Dedifferentiated amniotic fluid mesenchymal stem cell (primary cell): ENCODE measurements around the gene MS4A18.
"Not testable (repeated sequence)": the region's sequence is repeated elsewhere in the genome, so short reads cannot be mapped to it uniquely, and the experiment has no call there.

ENCODE experiments used
- DNase-seq: peaks from one replicate; pipeline ENCODE4 v3.0.0-alpha.2; 2016; ENCODE audit errors: extremely low spot score

MS4A18 gene

DNA sequence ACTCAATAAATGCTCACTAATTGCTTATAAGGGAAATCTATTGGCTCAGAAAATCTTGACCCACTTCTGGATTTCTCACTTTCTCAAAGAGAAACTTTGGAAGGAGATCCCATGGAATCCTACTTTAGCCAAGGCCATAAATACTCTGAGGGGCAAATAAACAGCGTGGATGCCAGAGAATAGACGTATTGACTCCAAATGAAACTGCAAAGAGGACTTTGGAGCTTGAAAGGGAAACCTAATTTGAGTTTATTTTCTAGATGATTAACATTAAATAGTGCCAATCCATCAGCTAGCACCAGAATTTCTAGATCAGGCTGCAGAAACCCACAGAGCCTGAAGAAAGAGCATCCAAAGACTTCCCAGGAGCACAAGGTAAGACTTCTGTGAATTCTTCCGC is at the start of gene MS4A18:
Gene MS4A18, plus strand, starts transcription at position 301 of the 400 bp plus-strand sequence.
- DNase-seq, result no peak

DNA sequence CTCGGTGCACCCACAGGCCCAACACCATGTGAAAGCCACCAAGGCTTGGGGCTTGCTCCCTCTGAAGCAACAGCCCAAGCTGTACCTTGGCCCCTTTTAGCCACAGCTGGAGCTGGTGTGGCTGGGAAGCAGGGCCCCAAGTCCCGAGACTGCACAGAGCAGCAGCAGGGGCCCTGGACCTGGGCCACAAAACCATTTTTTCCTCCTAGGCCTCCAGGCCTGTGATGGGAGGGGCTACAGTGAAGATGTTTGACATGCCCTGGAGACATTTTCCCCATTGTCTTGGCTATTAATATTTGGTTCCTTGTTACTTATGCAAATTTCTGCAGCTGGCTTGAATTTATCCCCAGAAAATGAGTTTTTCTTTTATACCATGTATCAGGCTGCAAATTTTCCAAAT is 46.3 kb upstream of the MS4A18 start:
- DNase-seq, result not testable (repeated sequence)

DNA sequence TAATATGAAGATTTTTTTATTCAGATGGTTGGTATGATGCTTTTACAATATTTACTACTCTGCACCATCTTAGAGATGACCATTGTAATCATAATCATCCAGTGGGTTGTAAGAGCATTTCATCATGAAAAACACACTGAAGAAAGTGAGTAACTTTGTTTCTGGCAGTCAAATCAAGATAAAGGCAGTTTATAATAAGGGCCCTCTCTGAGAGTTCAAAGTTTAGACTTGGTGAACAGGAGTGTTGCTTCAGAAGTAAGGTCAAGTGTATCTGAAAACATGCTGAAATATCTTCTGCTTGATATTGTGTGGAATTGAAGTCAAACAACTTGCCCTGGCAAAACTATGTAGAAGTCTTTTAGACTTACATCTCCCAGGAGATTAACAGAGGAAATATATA is 44.6 kb upstream of the MS4A18 start:
- DNase-seq, result no peak

GRCh38 chr11:60680455-60681119 is 43.9 kb upstream of the MS4A18 start:
- DNase-seq, result no peak

GRCh38 chr11:60684541-60684848 is 40.0 kb upstream of the MS4A18 start:
- not testable (repeated sequence) for DNase-seq

GRCh38 chr11:60691661-60692060 is 32.9 kb upstream of the MS4A18 start:
- DNase-seq, result no peak

GRCh38 chr11:60699284-60699691 is 25.2 kb upstream of the MS4A18 start, which contains the start of gene MS4A8:
TSS of gene MS4A8 (plus strand) at chr11:60699612. CDS start at chr11:60700861, 1,249 bp downstream.
- DNase-seq, result no peak

DNA sequence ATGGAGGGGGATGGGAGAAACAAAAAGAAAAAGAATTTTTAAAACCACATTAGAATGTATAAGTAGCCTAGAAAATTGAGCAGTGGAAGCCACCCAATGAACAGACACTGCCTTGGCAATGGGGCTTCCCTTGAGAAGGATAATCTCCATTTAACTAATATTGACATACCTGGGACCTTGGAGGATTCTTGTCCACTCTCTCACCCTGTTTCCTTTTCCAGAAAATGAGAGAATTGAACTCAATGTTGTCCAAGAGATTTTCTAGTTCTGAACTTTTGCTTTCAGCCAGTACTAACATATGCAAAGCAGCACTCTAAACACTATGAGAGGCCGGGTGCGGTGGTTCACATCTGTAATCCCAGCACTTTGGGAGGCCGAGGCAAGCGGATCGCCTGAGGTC is 24.6 kb upstream of the MS4A18 start:
- DNase-seq, result no peak

DNA sequence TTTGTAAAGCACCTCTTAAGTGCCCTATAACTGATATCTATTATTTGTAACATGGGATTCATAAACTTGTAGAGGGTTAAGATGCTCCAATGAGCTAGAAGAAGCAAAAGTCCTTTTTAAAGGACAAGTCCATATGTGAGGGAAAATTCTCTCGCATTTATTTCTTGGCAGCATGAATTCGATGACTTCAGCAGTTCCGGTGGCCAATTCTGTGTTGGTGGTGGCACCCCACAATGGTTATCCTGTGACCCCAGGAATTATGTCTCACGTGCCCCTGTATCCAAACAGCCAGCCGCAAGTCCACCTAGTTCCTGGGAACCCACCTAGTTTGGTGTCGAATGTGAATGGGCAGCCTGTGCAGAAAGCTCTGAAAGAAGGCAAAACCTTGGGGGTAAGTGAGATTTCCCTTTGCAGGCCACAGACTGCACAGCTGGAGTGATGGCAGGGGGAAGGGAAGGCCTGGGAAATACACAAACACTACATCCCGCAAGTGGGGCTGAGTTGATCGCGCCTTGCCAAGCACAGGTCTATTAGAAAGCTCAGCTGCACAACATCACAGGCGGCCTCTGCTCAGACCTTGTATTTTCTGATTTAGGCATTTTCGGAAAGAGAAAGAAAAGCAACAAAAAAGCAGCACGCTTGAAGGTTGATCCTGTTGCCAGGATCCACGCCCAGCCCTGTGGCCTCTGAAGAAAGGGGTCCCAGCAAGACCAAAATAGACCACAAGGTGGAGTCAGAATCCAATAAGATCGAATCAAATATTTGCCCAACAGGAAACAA is 23.6 kb upstream of the MS4A18 start:
- DNase-seq, result no peak

GRCh38 chr11:60701469-60701818 is 23.1 kb upstream of the MS4A18 start:
- DNase-seq, result no peak

DNA sequence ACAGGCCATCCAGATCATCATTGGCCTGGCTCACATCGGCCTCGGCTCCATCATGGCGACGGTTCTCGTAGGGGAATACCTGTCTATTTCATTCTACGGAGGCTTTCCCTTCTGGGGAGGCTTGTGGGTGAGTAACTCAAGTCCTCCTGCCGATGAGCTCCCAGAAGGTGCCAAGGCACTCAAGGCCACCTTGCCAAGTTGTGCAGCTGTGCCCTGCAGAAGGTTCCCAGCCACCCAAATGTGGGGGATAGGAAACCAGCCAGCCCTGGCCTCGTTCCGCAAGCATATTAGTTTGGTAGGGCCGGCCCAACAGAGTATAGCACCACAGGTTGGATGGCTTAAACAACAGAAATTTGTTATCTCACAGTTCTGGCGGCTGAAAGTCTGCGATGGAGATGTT is 21.1 kb upstream of the MS4A18 start:
- DNase-seq, result no peak

DNA sequence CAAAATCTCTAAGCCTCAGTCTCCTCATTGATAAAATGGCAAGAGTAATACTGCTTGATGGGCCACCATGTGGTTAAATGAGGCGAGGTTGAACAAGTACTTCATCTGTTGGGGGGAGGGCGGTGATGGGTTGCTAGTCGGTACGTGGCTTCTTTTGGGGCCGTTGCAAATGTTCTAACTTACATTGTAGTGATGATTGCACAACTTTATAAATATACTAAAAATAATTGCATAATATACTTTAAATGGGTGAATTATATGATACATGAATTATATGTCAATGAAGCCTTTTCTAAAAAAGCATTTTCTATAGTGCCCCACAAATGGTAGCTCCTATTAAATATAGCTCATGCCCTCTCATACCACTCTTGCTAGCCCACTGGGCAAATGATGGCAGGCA is 18.6 kb upstream of the MS4A18 start:
- no peak for DNase-seq

DNA sequence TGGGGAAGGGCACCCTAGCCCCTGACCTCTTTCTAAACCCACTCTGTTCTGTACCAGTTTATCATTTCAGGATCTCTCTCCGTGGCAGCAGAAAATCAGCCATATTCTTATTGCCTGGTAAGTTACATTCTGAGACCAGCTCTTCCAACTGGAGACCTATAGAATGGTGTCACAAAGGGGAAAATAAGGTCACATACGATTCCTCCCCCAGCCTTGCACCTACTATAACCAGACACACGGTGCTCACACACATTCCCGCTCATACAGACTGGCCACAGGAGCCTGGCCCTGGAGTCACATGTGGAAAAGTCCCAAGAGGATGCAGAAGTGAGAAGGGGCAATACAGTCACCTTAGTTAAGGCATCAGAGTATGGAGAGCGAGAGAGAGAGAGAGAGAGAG is 17.6 kb upstream of the MS4A18 start:
- DNase-seq, result no peak

- DNase-seq, result no peak
Observed at GRCh38 chr11:60710482-60710881, 14.0 kb upstream of the MS4A18 start.

DNA sequence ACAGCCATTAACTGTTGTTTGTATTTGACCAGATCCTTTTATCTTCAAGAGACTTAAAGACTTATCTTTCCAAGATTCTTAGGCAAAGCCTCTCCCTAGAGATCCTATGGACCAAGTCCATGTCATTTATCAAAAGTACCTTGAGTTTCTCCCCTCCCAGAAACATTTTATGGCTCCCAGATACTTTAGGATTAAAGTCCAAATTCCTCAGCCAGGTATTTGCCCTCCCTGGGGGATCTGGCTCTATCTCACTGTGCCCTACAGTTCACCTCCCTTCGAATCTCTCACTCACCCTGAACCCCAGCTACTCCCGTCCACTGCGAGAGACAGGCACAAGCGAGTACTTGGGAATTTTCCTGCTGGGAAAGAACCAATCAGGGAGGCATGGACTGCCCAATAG is 13.2 kb upstream of the MS4A18 start:
- DNase-seq, result no peak

GRCh38 chr11:60713423-60713822 is 11.1 kb upstream of the MS4A18 start:
- not testable (repeated sequence) for DNase-seq

- no peak for DNase-seq
Observed at GRCh38 chr11:60717956-60718355, 6.6 kb upstream of the MS4A18 start.

DNA sequence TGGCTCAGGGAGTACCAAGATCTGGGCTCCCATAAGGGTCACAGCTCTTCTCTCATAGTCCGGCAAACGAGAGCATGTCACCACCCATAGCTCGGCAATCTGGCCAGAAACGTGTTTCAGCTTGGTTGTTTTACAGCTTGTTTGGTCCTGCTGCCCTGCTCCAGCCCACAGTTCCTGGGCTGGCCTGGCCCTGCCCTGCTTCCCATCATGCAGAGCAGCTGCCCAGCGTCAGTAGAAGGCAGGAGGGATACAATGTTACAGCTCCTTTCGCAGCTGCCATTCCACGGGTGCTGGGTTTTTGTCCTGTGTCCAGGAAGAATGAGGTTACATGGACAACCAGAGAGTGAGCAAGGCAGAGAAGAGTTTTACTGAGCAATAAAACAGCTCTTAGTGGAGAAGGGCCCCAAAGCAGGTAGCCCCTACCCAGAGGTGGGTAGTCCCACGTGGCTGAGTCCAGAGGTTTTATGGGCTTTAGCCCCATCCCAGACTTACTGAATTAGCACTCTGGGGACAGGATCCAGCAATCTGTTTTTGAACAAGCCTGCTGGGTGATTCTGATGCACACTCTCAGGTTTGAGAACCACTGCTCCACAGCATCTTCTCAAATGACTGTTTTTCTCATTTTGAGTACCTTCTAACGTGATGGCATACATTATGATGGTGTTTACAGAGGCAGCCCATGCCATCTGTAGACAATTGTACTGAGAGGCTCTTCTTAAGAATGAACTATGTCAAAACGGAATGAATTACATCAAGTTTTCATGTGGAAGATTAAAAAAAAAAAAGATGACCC is 5.8 kb upstream of the MS4A18 start:
- no peak for DNase-seq

- no peak for DNase-seq
Observed at GRCh38 chr11:60719391-60719790, 5.1 kb upstream of the MS4A18 start.

GRCh38 chr11:60720460-60720859 is 4.1 kb upstream of the MS4A18 start:
- no peak for DNase-seq

DNA sequence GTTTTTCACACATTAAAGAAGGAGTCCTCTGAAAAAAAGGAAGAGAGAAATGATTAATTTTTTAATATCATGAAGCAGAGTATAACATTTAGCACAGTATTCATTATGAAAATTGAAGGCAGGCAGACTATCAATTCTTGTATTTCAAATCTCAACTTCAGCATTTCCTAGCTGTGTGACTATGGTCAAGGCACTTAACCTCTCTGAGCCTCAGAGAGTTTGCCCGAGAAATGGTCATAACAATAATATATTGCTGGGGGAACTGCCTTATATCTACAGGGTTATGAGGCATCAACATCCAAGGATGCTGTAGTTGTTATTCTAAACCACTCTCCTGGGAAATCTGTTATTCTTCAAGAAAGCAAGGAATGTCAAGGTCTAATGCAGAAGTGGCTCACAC is 1.1 kb downstream of the MS4A18 start:
- DNase-seq, result no peak

DNA sequence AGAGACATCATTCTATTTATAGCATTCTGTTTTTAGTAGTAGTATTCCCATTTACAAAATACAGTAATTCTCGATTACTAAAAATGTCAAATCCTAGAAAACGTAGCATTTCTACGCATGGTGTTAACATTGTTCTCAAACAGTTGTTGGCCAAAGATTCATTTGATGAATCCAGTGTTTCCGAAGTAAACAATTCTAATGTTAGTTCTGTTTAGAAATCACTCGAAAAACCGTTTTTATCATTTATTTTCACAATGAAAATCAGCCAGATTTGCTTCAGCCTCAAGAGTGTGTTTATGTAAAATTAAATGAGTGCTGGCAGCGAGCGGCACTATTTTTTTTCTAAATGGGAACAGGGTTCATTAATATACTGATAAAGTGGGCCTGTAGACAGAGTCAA is 7.1 kb downstream of the MS4A18 start:
- DNase-seq, result no peak

GRCh38 chr11:60734279-60734678 is 9.8 kb downstream of the MS4A18 start:
- no peak for DNase-seq
